Stimulated activated CD8-positive, alpha-beta memory T cell treated with anti-CD3 and anti-CD28 coated beads, Interleukin-15, amount 100 ng/mL, for 4 hours (primary cell): Measurements from ENCODE around the gene CASP8AP2.
"Not testable (repeated sequence)": the region's sequence is repeated elsewhere in the genome, so short reads cannot be mapped to it uniquely, and the experiment has no call there.

Experiments
- DNase-seq, 2 donors: peaks; one replicate each; pipeline ENCODE4 v3.0.0-alpha.2; 2020; ENCODE audit warnings: low read depth in 2 of 2

CASP8AP2 gene

DNA sequence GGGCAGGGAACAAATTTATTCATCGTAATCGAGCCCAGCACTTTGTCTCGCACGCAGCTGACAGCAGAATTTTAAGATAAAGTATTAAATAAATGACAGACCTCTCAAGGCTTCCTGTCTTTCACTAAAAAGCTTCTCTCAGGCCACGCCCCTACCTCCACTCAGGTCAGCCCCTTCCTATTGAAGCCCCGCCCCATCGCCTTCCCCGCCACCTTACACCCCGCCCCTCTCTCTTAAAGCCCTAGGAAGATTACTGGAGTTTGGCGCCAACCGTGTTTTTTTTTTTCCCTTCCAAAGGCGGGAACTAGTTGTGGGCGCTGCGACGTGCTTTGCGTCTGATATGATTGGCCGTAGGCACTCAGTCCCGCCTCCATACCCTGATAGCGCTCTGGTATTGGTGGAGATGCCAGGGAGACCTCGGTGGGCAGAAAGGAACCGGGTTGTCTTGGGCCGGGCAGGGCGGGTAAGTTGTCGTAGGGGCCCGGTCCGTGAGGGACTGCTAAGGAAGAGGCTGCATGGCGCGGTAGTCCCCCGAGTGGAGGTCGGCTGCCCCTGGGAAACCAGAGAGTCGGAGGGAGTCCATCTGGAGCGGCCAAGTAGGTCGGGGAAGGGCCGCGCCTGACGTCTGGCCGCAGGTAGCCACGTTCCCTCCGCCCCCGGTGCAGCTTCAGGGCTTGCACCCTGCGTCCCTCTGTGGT is at the start of gene CASP8AP2:
Gene CASP8AP2 (plus strand): TSS at position 409 of the 698 bp plus-strand sequence.
- peak; percentile 85 to 91 for DNase-seq

- DNase-seq = no peak
These were observed 48.3 kb upstream of the CASP8AP2 start for GRCh38 chr6:89781070-89782034.

DNA sequence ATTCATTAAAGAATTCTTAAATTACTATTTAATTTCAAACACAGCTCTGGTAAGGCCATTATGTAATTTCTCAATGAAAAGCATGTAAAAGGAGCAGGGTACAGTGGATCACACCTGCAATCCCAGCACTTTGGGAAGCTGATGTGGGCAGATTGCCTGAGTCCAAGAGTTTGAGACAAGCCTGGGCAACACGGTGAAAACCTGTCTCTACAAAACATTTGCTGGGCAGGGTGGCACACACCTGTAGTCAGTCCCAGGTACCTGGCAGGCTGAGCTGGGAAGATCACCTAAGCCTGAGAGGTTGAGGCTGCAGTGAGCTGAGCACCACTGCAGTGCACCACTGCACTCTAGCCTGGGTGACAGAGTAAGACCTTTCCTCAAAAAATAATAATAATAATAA is 47.5 kb upstream of the CASP8AP2 start:
- DNase-seq = no peak

GRCh38 chr6:89783293-89783692 is 46.4 kb upstream of the CASP8AP2 start:
- not testable (repeated sequence) for DNase-seq

- no peak for DNase-seq
These were observed 44.8 kb upstream of the CASP8AP2 start for GRCh38 chr6:89784838-89785237.

- DNase-seq = no peak
These were observed 42.7 kb upstream of the CASP8AP2 start for GRCh38 chr6:89786970-89787369.

- DNase-seq = no peak
These were observed 41.9 kb upstream of the CASP8AP2 start for GRCh38 chr6:89787660-89788328.

GRCh38 chr6:89789980-89790379 is 39.7 kb upstream of the CASP8AP2 start:
- no peak for DNase-seq

GRCh38 chr6:89790403-89790802 is 39.3 kb upstream of the CASP8AP2 start:
- DNase-seq = no peak

- DNase-seq = no peak
These were observed 36.8 kb upstream of the CASP8AP2 start for GRCh38 chr6:89792881-89793280.

DNA sequence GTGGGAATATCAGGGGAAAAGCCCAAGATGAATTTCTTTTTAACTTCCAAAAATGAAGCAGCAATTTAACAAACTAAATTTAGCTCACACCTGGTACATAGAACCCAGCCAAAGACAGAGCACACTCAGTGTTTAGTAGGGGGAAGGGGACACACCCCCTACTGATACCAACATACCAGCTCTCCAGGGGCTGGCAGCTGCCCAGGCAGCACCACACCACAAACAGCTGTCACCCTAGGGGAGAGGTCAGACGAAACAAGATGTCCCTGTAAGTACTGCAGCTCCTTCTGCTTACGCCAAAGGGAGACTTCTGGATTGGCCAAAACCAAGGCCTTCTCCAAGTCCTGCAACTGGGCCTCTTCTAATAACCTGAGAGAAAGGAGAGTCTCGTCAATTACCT is 36.1 kb upstream of the CASP8AP2 start:
- no peak for DNase-seq

DNA sequence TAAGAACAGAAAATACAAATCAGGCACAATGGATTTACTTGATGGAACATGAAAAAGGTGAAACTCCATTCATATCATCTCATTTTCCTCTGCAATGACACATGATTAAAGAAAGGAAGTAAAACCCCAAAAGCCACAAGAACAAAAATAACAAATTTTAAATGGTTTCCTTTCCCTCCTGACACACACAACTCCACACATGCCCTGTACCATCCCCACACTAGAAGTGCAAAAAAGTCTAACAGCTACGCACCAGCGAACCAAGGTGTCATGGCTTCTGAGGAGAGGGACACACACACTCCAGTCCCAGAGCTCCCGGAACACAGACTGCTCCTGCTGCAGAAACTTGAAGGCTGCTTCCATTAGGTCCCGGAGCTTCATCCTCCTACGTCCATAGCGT is 35.4 kb upstream of the CASP8AP2 start:
- DNase-seq = no peak

DNA sequence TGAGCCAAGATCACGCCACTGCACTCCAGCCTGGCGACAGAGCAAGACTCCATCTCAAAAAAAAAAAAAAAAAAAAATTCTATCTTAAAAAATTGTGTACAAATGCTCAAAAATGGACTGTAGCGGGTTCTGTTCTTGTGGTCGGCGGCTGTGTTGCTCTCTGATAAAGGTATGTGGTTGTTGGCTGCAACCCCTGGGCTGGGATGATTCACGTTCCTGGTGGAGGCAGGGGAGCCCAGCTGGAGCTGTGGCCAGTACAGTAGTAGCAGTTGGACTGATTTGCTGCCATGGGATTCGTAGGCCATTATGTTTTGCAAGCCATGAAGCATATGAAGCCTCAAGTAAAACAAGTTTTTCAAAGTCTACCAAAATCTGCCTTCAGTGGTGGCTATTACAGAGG is 32.4 kb upstream of the CASP8AP2 start:
- DNase-seq = no peak

DNA sequence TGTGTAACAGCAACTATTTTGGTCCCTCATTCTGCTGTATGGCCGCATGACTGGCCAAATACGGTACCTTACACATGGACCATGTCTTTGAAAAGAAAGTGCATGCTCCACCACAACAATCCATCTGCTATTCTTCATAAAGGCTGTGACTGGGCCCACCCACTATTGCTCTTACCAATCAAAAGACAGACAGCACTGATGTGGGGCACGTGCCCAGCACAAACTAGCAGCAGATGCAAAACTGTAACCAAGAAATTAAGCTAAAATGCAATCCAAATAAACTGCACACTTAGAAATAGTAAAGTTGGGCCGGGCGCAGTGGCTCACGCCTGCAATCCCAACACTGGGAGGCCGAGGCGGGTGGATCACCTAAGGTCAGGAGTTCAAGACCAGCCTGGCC is 30.6 kb upstream of the CASP8AP2 start:
- no peak for DNase-seq

- no peak for DNase-seq
These were observed 29.9 kb upstream of the CASP8AP2 start for GRCh38 chr6:89799756-89800155.

DNA sequence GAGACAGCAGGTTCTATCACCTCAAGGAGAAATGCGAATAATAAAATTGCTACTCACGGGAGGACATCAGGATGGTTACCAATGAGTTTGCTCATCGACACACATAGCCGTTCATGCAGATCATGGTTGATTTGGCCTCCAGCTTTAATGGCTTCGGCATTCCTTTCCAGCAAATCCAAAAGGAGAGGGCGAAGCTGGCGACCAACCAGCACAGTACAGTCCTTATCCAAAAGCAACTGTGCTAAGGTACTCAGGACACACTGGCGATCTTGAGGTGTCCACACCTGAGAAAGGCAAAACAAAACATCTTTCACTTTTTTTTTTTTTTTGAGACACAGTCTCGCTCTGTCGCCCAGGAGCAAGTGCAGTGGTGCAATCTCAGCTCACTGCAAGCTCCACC is 26.4 kb upstream of the CASP8AP2 start:
- DNase-seq = no peak

- DNase-seq = no peak
These were observed 23.8 kb upstream of the CASP8AP2 start for GRCh38 chr6:89805814-89806371.

GRCh38 chr6:89807581-89807980 is 22.1 kb upstream of the CASP8AP2 start:
- no peak for DNase-seq

DNA sequence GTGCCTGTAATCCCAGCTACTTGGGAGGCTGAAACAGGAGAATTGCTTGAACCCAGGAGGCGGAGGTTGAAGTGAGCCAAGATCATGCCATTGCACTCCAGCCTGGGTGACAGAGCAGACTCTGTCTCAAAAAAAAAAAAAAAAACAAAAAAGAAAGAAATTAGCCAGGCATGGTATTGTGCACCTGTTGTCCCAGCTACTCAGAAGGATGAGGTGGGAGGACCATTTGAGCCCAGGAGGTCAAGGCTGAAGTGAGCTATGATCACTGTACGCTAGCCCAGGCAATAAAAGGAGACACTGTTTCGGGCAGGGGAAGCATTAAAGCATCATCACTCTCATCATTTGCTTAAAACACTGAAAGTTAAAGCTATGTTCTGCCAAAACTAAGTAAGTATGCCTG is 16.3 kb upstream of the CASP8AP2 start:
- DNase-seq = not testable (repeated sequence)

GRCh38 chr6:89817481-89817880 is 12.2 kb upstream of the CASP8AP2 start:
- DNase-seq = no peak

- no peak for DNase-seq
These were observed 10.7 kb upstream of the CASP8AP2 start for GRCh38 chr6:89818977-89819335.
